B cell (primary cell): ENCODE measurements around the gene HRK. TPM values are rescaled to one million over a fixed set of nuclear protein-coding genes. Genes with fewer than 3 reads are reported as not detected.

Source experiments
- ATAC-seq: fragments of 200-7000 bp; cut with Tn5 transposase; one replicate; pipeline ENCODE4 v1.10.0; 2021; ENCODE audit warnings: low read depth, mild to moderate bottlenecking, moderate number of reproducible peaks, moderate library complexity
- CTCF ChIA-PET: fragments of 350-600 bp; sonication (Branson Sonifier 250); formaldehyde crosslinking; loops from one replicate; lab custom pipeline; 2021; ENCODE audit warnings: antibody characterized with exemption, inconsistent platforms; lab: Charles Lee
- POLR2A ChIA-PET: fragments of 350-600 bp; sonication (Branson Sonifier 250); formaldehyde crosslinking; loops from one replicate; lab custom pipeline; 2021; ENCODE audit warnings: antibody characterized with exemption; lab: Charles Lee
- DNase-seq: peaks from one replicate; pipeline ENCODE4 v3.0.0; 2013
- H2AFZ ChIP-seq: 2 replicates; pipeline ENCODE4 v1.6.1; 2012; ENCODE audit warnings: mild to moderate bottlenecking, low read depth, low read length; ENCODE audit not compliant: insufficient read depth, poor library complexity, severe bottlenecking
- H3K27ac ChIP-seq, 2 donors: 1 replicate in 1 of 2; 2 replicates in 1 of 2; pipeline ENCODE4 v1.5.1; 2012 to 2013; ENCODE audit warnings: low read length in 2 of 2, mild to moderate bottlenecking in 2 of 2, moderate library complexity in 1 of 2
- H3K27me3 ChIP-seq, 4 experiments: fragments of 200-600 bp in 1 of 4; sonication (generic) in 1 of 4; replicated peaks in 1 of 4; 1 replicate in 2 of 4; 2 replicates in 2 of 4; pipeline versions ENCODE4 v1.6.1 to v1.7.0; 2013 to 2016; ENCODE audit warnings: low read length in 3 of 4, mild to moderate bottlenecking in 2 of 4, mixed read lengths in 1 of 4, moderate library complexity in 1 of 4; ENCODE audit not compliant: insufficient read depth in 4 of 4, control insufficient read depth in 3 of 4; ENCODE audit errors: control extremely low read depth in 1 of 4
- H3K36me3 ChIP-seq, 2 experiments: replicated peaks in 1 of 2; 1 replicate in 1 of 2; 2 replicates in 1 of 2; pipeline versions ENCODE4 v1.6.1 to v1.7.1; 2013; ENCODE audit warnings: low read length in 1 of 2; ENCODE audit not compliant: insufficient read depth in 2 of 2, control insufficient read depth in 1 of 2; ENCODE audit errors: control extremely low read depth in 1 of 2, extremely low read depth in 1 of 2
- H3K4me1 ChIP-seq, 2 donors: fragments of 200-600 bp in 1 of 2; sonication (generic) in 1 of 2; 1 replicate in 1 of 2; 2 replicates in 1 of 2; pipeline versions ENCODE4 v1.5.1 to v1.6.1; 2013 to 2017; ENCODE audit warnings: low read length in 2 of 2; ENCODE audit not compliant: control insufficient read depth in 2 of 2, insufficient read depth in 2 of 2
- H3K4me2 ChIP-seq: replicated peaks from 2 replicates; pipeline ENCODE3; 2012; ENCODE audit warnings: mild to moderate bottlenecking, low read depth, low read length; ENCODE audit not compliant: poor library complexity, severe bottlenecking
- H3K4me3 ChIP-seq, 5 experiments: fragments of 200-600 bp in 1 of 5; sonication (generic) in 1 of 5; 1 replicate in 3 of 5; 2 replicates in 2 of 5; pipeline versions ENCODE4 v1.5.1 to v1.7.0; 2011 to 2016; ENCODE audit warnings: low read length in 4 of 5, mild to moderate bottlenecking in 4 of 5, low read depth in 2 of 5, control low read depth in 1 of 5, moderate library complexity in 1 of 5; ENCODE audit not compliant: insufficient read depth in 1 of 5; ENCODE audit errors: control extremely low read depth in 1 of 5, extremely low read depth in 1 of 5
- H3K79me2 ChIP-seq: fragments of 200-600 bp; sonication (generic); one replicate; pipeline ENCODE4 v1.6.0; 2016; ENCODE audit warnings: low read length; ENCODE audit not compliant: control insufficient read depth, insufficient read depth
- H3K9ac ChIP-seq: fragments of 200-600 bp; sonication (generic); 2 replicates; pipeline ENCODE4 v1.6.1; 2017; ENCODE audit warnings: mild to moderate bottlenecking, low read length, moderate library complexity
- H3K9me3 ChIP-seq, 3 donors: one replicate each; pipeline versions ENCODE4 v1.6.1 to v1.7.1; 2013; ENCODE audit warnings: low read length in 2 of 3; ENCODE audit not compliant: control insufficient read depth in 2 of 3, insufficient read depth in 1 of 3; ENCODE audit errors: control extremely low read depth in 1 of 3
- H4K20me1 ChIP-seq: 2 replicates; pipeline ENCODE4 v1.6.0; 2012; ENCODE audit warnings: mild to moderate bottlenecking, low read length; ENCODE audit not compliant: insufficient read depth, control insufficient read depth, poor library complexity, severe bottlenecking
- H3K27ac Mint-ChIP-seq: one replicate; pipeline ENCODE4 v1.8.0; 2021; ENCODE audit warnings: mixed read lengths
- H3K27me3 Mint-ChIP-seq: one replicate; pipeline ENCODE4 v1.8.0; 2021; ENCODE audit warnings: mixed read lengths
- H3K4me1 Mint-ChIP-seq: one replicate; pipeline ENCODE4 v1.8.0; 2021; ENCODE audit warnings: mixed read lengths
- H3K4me3 Mint-ChIP-seq: one replicate; pipeline ENCODE4 v1.8.0; 2021; ENCODE audit warnings: mixed read lengths
- H3K9me3 Mint-ChIP-seq: one replicate; pipeline ENCODE4 v1.8.0; 2022; ENCODE audit warnings: mixed read lengths; ENCODE audit not compliant: insufficient read depth
- EZH2 ChIP-seq: IDR thresholded peaks from 2 replicates; pipeline ENCODE4 v1.6.1; 2012; ENCODE audit warnings: borderline replicate concordance, low read depth, mild to moderate bottlenecking, moderate library complexity, low read length; ENCODE audit not compliant: insufficient read depth, poor library complexity, severe bottlenecking
- WGBS: methylation state at CpG from one replicate; pipeline ENCODE4 v1.1.5; 2013; ENCODE audit warnings: missing lambda C conversion rate; ENCODE audit not compliant: insufficient coverage; 5-methylcytosine and 5-hydroxymethylcytosine counted together
- intact Hi-C: fragments of 100-400 bp; cut with micrococcal nuclease; formaldehyde crosslinking; loops from one replicate; pipeline ENCODE4 v1.10.0; 2022
- polyA plus RNA-seq: library from polyadenylated mRNA; depleted of rRNA; stranded (reverse); fragments of >200 nt; gene quantifications from 2 replicates; pipeline ENCODE4 v1.2.3, GENCODE V29; 2012
- total RNA-seq, 2 donors: library from RNA; stranded (reverse); fragments of 120-200 nt in 1 of 2; gene quantifications; 1 replicate in 1 of 2; 2 replicates in 1 of 2; pipeline versions ENCODE4 v1.2.3 to v1.2.4, GENCODE V29; 2013 to 2022
- TF ChIP-seq, protein P1 (sequence below): fragments of 200-600 bp; IDR thresholded peaks from one replicate; pipeline ENCODE4 v1.8.0; 2022; ENCODE audit warnings: antibody characterized with exemption, mild to moderate bottlenecking

The HRK gene
- total and polyA plus RNA-seq, 2 donors (not counting 1 experiment from before 2014, with no cell fraction given) = 1.8 to 45.1 TPM

DNA sequence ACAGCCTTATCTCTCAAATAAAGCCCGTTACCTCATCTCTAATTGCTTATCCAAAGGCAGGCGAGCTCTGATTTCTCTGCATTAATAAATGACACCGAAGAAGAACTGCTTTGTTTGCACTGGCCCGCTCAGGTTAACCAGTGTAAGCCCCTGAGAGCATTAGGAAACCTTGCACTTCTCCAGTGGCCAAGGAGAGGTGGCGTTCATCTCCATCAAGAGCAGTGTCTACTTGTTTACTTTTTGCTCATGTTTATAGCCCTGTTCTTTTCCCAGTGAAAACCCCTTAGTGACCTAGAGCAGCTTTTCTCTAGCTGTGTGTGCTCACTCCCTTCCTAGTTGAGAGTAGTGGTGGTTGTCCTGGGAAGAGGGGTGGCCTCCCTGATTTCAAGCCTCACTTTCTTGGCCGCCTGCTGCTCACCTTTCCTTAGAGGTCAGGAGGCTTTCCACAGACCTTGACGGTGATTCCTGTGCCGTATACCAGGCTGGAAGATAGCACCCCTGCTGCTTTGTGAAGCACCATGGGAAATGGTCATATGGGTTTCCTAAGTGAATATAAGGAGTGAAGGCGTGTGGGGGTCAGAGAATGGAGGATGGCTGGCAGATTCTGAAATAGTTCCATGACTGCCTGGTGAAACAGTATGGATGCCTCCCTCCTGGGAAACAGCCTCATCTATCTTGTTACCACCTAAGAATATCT, 46.2 kb upstream of the HRK start:
- Histone ChIP-seq H3K79me2 (peaks cover 55% of the 10 kb centered on the region), H3K9ac (no peak overlapping the region), H2AFZ (no peak overlapping the region), H3K36me3 (peaks cover 2 to 11% of the 10 kb centered on the region in 2 experiments), H3K9me3 (no peaks in the 10 kb centered on the region), H3K4me2 (no peak overlapping the region), H3K4me1 (peaks cover 12 to 20% of the 10 kb centered on the region in 2 donors), H3K27ac (no peak overlapping the region), H3K4me3 (no peak overlapping the region), H3K27me3 (no peaks in the 10 kb centered on the region), H4K20me1 (peaks cover 18% of the 10 kb centered on the region)
- no peak overlapping the region for H3K4me3 Mint-ChIP-seq
- intact Hi-C loops = no loop called here
- no peaks in the 10 kb centered on the region for H3K9me3 Mint-ChIP-seq
- no peak for TF ChIP-seq EZH2
- no peak overlapping the region for H3K27ac Mint-ChIP-seq
- 90% methylated on average over 8 of the region's 9 CpGs for WGBS
- peaks cover 32% of the 10 kb centered on the region for H3K4me1 Mint-ChIP-seq
- no peaks in the 10 kb centered on the region for H3K27me3 Mint-ChIP-seq
- POLR2A ChIA-PET = no interaction called here
- CTCF ChIA-PET = no interaction called here
- no peak for DNase-seq
- ATAC-seq = no peak

DNA sequence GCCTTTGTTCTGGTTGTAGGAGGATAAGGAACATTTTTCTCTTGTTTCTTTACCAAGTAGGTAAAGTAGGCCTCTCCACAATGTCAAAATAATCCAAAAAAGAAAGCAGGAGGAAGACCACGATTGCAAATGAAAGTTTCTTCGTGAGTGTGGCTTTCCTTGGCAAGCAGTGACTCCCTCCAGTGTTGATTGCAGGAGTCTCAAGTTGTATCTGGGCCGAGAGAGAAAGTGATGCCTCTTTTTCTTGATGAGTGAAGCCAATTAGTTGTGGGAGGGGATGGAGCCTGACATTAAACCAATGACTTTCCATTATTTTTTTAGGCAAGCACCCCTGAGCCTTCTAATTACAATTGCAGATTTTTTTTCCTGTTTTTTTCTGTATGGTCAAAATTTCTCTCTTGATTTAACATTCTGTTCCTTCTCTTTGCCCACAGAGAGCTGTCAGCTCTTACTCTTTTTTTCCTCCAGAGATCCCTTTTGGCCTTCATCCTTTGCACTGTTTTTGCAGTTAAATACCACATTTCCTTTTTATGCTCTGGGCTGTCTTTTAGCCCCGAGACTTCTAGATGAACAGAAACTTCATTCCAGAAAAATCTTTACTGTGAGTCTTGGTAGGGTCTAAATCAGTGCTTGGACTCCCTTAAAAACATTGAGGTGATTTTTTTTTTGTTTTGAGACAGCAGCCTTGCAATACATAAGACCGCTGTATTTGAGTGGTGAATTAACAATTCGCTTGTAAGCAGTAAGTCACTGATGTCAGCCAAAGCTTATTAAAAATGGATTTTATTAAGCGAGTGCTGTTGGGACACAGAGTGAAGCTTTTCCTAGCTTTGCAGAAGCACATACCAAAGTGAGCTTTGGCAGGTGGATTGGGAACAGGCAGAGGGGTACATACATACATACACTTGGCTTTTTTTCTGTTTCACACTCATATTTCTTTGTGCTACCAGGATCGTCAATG, 45.3 kb upstream of the HRK start:
- Mint-ChIP-seq H3K27ac (no peak overlapping the region), H3K4me3 (no peak overlapping the region), H3K4me1 (peaks cover 31% of the 10 kb centered on the region), H3K9me3 (no peaks in the 10 kb centered on the region), H3K27me3 (no peaks in the 10 kb centered on the region)
- POLR2A ChIA-PET = no interaction called here
- Histone ChIP-seq H2AFZ (no peak overlapping the region), H3K4me1 (peaks cover 12 to 13% of the 10 kb centered on the region in 2 donors), H3K9me3 (no peaks in the 10 kb centered on the region), H3K36me3 (peaks cover 2 to 11% of the 10 kb centered on the region in 2 experiments), H3K9ac (no peak overlapping the region), H4K20me1 (peaks cover 12% of the 10 kb centered on the region), H3K27ac (no peak overlapping the region), H3K4me2 (no peak overlapping the region), H3K4me3 (no peak overlapping the region), H3K27me3 (no peaks in the 10 kb centered on the region), H3K79me2 (peaks cover 52% of the 10 kb centered on the region)
- DNase-seq (no peak), ATAC-seq (no peak)
- WGBS = 91% methylated on average over 7 of the region's 8 CpGs
- TF ChIP-seq EZH2 = no peak
- TF ChIP-seq, protein P1, sequence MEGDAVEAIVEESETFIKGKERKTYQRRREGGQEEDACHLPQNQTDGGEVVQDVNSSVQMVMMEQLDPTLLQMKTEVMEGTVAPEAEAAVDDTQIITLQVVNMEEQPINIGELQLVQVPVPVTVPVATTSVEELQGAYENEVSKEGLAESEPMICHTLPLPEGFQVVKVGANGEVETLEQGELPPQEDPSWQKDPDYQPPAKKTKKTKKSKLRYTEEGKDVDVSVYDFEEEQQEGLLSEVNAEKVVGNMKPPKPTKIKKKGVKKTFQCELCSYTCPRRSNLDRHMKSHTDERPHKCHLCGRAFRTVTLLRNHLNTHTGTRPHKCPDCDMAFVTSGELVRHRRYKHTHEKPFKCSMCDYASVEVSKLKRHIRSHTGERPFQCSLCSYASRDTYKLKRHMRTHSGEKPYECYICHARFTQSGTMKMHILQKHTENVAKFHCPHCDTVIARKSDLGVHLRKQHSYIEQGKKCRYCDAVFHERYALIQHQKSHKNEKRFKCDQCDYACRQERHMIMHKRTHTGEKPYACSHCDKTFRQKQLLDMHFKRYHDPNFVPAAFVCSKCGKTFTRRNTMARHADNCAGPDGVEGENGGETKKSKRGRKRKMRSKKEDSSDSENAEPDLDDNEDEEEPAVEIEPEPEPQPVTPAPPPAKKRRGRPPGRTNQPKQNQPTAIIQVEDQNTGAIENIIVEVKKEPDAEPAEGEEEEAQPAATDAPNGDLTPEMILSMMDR = no peak
- intact Hi-C loops = no loop called here
- CTCF ChIA-PET = no interaction called here
